Measurements from ENCODE around the gene CEND1. TPM values are rescaled to one million over a fixed set of nuclear protein-coding genes. Genes with fewer than 3 reads are reported as not detected.
A peak's percentile ranks its signal among the peaks of the same experiment; 100 is the strongest.

Gene CEND1
- total RNA-seq, 1 experiment from 2014 or later = 0.81 TPM

DNA sequence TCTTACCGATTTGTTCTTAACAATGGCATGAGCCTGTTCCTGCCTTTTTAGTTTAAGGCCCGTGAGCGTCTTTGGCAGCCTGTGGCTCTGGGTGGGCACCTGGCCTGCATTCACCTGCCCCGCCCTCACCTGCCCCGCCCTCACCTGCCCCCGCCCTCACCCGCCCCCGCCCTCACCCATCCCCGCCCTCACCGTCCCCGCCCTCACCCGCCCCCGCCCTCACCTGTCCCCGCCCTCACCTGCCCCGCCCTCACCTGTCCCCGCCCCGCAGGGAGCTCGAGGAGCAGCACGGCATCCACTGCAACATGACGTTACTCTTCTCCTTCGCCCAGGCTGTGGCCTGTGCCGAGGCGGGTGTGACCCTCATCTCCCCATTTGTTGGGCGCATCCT is 26.8 kb downstream of the CEND1 start:
- DNase-seq = peak; percentile 76
- H3K4me1 ChIP-seq (ENCODE audit: insufficient read depth, low read length) = no peaks in the 10 kb centered on the region
- no peak overlapping the region for H2BK12ac ChIP-seq (ENCODE audit: insufficient read length, low read depth, low read length)
- Mint-ChIP-seq H3K4me3 (peak overlapping the region in 1 of 2 experiments; percentile 20; a peak in 1 of 5 replicates), H3K9me3 (no peaks in the 10 kb centered on the region), H3K27ac (peak overlapping the region in 2 of 3 experiments; percentile 64 to 94; a peak in 3 of 7 replicates), H3K27me3 (ENCODE audit: low read depth) (no peaks in the 10 kb centered on the region), H3K36me3 (ENCODE audit: insufficient read depth in 1 of 3, low read depth in 3 of 3) (peaks cover 33 to 81% (median 63%) of the 10 kb centered on the region in 3 experiments; a peak in 6 of 7 replicates), H3K4me1 (peaks cover 11 to 15% of the 10 kb centered on the region in 2 experiments)
- H3K79me1 ChIP-seq (ENCODE audit: insufficient read depth, low read depth, low read length, poor library complexity, severe bottlenecking) = no peaks in the 10 kb centered on the region
- H3K23me2 ChIP-seq (ENCODE audit: insufficient read length, low read depth, low read length, poor library complexity, severe bottlenecking) = no peaks in the 10 kb centered on the region
- no peak overlapping the region for H3K56ac ChIP-seq (ENCODE audit: insufficient read length, low read depth, low read length)
- no peak overlapping the region for H3K4me2 ChIP-seq (ENCODE audit: insufficient read depth, insufficient read length, low read length)
- no peak overlapping the region for H2AFZ ChIP-seq (ENCODE audit: low read length)
- no peak overlapping the region for H3K23ac ChIP-seq (ENCODE audit: insufficient read length, low read depth, low read length)
- H3K18ac ChIP-seq (ENCODE audit: insufficient read length, low read depth, low read length) = no peak overlapping the region
- H2BK20ac ChIP-seq (ENCODE audit: low read depth, low read length, poor library complexity, severe bottlenecking) = no peak overlapping the region
- no peak overlapping the region for H3K4ac ChIP-seq (ENCODE audit: low read depth, low read length)
- H3K27me3 ChIP-seq (ENCODE audit: insufficient read depth, low read length) = no peaks in the 10 kb centered on the region
- no peak overlapping the region for H3T11ph ChIP-seq (ENCODE audit: low read length)
- H4K5ac ChIP-seq (ENCODE audit: insufficient read length, low read depth, low read length) = peak overlapping the region; percentile 36
- no peak overlapping the region for H3K27ac ChIP-seq (ENCODE audit: insufficient read length, low read depth, low read length)
- no peaks in the 10 kb centered on the region for H4K20me1 ChIP-seq (ENCODE audit: control insufficient read depth, insufficient read depth, insufficient read length)
- no peak overlapping the region for H3K14ac ChIP-seq (ENCODE audit: insufficient read depth, low read length)
- H3K79me2 ChIP-seq (ENCODE audit: insufficient read depth, low read length) = no peaks in the 10 kb centered on the region
- H3K9me3 ChIP-seq (ENCODE audit: control insufficient read depth, low read depth, low read length) = no peaks in the 10 kb centered on the region
- no peak overlapping the region for H2BK5ac ChIP-seq (ENCODE audit: insufficient read length, low read length)
- no peak overlapping the region for H4K91ac ChIP-seq (ENCODE audit: insufficient read length, low read depth, low read length)
- H2BK15ac ChIP-seq (ENCODE audit: low read depth, low read length) = no peak overlapping the region
- WGBS (ENCODE audit: extremely low coverage, insufficient read length, low lambda C conversion rate) = no CpG with 5 or more reads among the region's 24 CpGs
- H2AK5ac ChIP-seq (ENCODE audit: insufficient read length, low read length) = no peak overlapping the region
- no peak overlapping the region for H2BK120ac ChIP-seq (ENCODE audit: low read depth, low read length, poor library complexity, severe bottlenecking)
- no peak overlapping the region for H4K8ac ChIP-seq (replicated peaks; ENCODE audit: insufficient read length, low read depth, low read length)
- TF ChIP-seq, protein P1, sequence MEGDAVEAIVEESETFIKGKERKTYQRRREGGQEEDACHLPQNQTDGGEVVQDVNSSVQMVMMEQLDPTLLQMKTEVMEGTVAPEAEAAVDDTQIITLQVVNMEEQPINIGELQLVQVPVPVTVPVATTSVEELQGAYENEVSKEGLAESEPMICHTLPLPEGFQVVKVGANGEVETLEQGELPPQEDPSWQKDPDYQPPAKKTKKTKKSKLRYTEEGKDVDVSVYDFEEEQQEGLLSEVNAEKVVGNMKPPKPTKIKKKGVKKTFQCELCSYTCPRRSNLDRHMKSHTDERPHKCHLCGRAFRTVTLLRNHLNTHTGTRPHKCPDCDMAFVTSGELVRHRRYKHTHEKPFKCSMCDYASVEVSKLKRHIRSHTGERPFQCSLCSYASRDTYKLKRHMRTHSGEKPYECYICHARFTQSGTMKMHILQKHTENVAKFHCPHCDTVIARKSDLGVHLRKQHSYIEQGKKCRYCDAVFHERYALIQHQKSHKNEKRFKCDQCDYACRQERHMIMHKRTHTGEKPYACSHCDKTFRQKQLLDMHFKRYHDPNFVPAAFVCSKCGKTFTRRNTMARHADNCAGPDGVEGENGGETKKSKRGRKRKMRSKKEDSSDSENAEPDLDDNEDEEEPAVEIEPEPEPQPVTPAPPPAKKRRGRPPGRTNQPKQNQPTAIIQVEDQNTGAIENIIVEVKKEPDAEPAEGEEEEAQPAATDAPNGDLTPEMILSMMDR (conservative IDR thresholded peaks at IDR 0.05) = no peak
- H3K9ac ChIP-seq (ENCODE audit: extremely low read depth, insufficient read length, low read length) = no peak overlapping the region

Data from H9 (cell line).